ENCODE measurements around the gene SLF2.

Gene SLF2

GRCh38 chr10:100911472-100911871 is 1.3 kb upstream of the SLF2 start:
- Histone ChIP-seq H3F3A (ENCODE audit: insufficient read depth, low read length) (no peaks in the 10 kb centered on the region), H3K9me2 (replicated peaks; ENCODE audit: insufficient read depth, low read length) (no peaks in the 10 kb centered on the region), H3K79me2 (ENCODE audit: low read length) (peaks cover 28% of the 10 kb centered on the region), H2AFZ (ENCODE audit: low read length) (no peak overlapping the region), H4K20me1 (ENCODE audit: insufficient read depth, low read length) (0 out of 2 replicates have a peak, but pooled peaks cover 6% of the 10 kb centered on the region), H3K4me3 (ENCODE audit: low read length) (no peak overlapping the region), H3K27ac (ENCODE audit: low read length) (no peak overlapping the region), H3K4me1 (ENCODE audit: low read length) (peaks cover 13% of the 10 kb centered on the region), H3K9me3 (replicated peaks; ENCODE audit: insufficient read depth, low read length) (no peaks in the 10 kb centered on the region), H3K4me2 (ENCODE audit: low read depth, low read length) (no peak overlapping the region), H3K36me3 (replicated peaks; ENCODE audit: insufficient read depth, low read length) (0 out of 2 replicates have a peak, but pooled peaks cover under 1% of the 10 kb centered on the region), H3K27me3 (replicated peaks; ENCODE audit: insufficient read depth, low read length) (peaks cover 32% of the 10 kb centered on the region), H3K9ac (ENCODE audit: low read length) (no peak overlapping the region)
- no peak for DNase-seq
- TF ChIP-seq EZH2 (optimal IDR thresholded peaks at IDR 0.05; ENCODE audit: low read depth, low read length): no peak
- no peak for TF ChIP-seq EZH2phosphoT487 (IDR thresholded peaks at IDR 0.05; ENCODE audit: low read length)
- TF ChIP-seq CTCF (IDR thresholded peaks at IDR 0.05; ENCODE audit: low read length): no peak

- Histone ChIP-seq H3K27me3 (replicated peaks; ENCODE audit: insufficient read depth, low read length) (peaks cover 30% of the 10 kb centered on the region), H3K79me2 (ENCODE audit: low read length) (peaks cover 28% of the 10 kb centered on the region), H2AFZ (ENCODE audit: low read length) (peak overlapping the region; percentile 68), H3K9me3 (replicated peaks; ENCODE audit: insufficient read depth, low read length) (no peaks in the 10 kb centered on the region), H3K9ac (ENCODE audit: low read length) (peak overlapping the region; percentile 51; the same call in 1 of the 2 replicates), H3K9me2 (replicated peaks; ENCODE audit: insufficient read depth, low read length) (no peaks in the 10 kb centered on the region), H3K36me3 (replicated peaks; ENCODE audit: insufficient read depth, low read length) (peaks cover 6% of the 10 kb centered on the region; the same call in 1 of the 2 replicates), H3K4me2 (ENCODE audit: low read depth, low read length) (peak overlapping the region; percentile 82), H4K20me1 (ENCODE audit: insufficient read depth, low read length) (0 out of 2 replicates have a peak, but pooled peaks cover 6% of the 10 kb centered on the region), H3F3A (ENCODE audit: insufficient read depth, low read length) (no peaks in the 10 kb centered on the region), H3K4me3 (ENCODE audit: low read length) (peak overlapping the region; percentile 95), H3K27ac (ENCODE audit: low read length) (no peak overlapping the region), H3K4me1 (ENCODE audit: low read length) (peaks cover 13% of the 10 kb centered on the region)
- no peak for DNase-seq
- TF ChIP-seq EZH2phosphoT487 (IDR thresholded peaks at IDR 0.05; ENCODE audit: low read length) (no peak), CTCF (IDR thresholded peaks at IDR 0.05; ENCODE audit: low read length) (no peak), EZH2 (optimal IDR thresholded peaks at IDR 0.05; ENCODE audit: low read depth, low read length) (no peak)
These were observed 654 bp upstream of the SLF2 start for GRCh38 chr10:100912013-100912604.

- Histone ChIP-seq H3K79me2 (ENCODE audit: low read length) (peaks cover 28% of the 10 kb centered on the region), H3K27ac (ENCODE audit: low read length) (no peak overlapping the region), H3F3A (ENCODE audit: insufficient read depth, low read length) (no peaks in the 10 kb centered on the region), H3K9ac (ENCODE audit: low read length) (peak overlapping the region; percentile 84; the same call in 1 of the 2 replicates), H3K9me2 (replicated peaks; ENCODE audit: insufficient read depth, low read length) (no peaks in the 10 kb centered on the region), H3K36me3 (replicated peaks; ENCODE audit: insufficient read depth, low read length) (peaks cover 8% of the 10 kb centered on the region; the same call in 1 of the 2 replicates), H3K4me2 (ENCODE audit: low read depth, low read length) (peak overlapping the region; percentile 94), H4K20me1 (ENCODE audit: insufficient read depth, low read length) (0 out of 2 replicates have a peak, but pooled peaks cover 6% of the 10 kb centered on the region), H3K4me1 (ENCODE audit: low read length) (peaks cover 10% of the 10 kb centered on the region), H3K27me3 (replicated peaks; ENCODE audit: insufficient read depth, low read length) (peaks cover 16% of the 10 kb centered on the region), H3K4me3 (ENCODE audit: low read length) (peak overlapping the region; percentile 95), H2AFZ (ENCODE audit: low read length) (peak overlapping the region; percentile 94; the same call in 1 of the 2 replicates), H3K9me3 (replicated peaks; ENCODE audit: insufficient read depth, low read length) (no peaks in the 10 kb centered on the region)
- TF ChIP-seq EZH2 (optimal IDR thresholded peaks at IDR 0.05; ENCODE audit: low read depth, low read length) (no peak), CTCF (IDR thresholded peaks at IDR 0.05; ENCODE audit: low read length) (no peak), EZH2phosphoT487 (IDR thresholded peaks at IDR 0.05; ENCODE audit: low read length) (no peak)
- DNase-seq: no peak
These were observed 705 bp downstream of the SLF2 start for GRCh38 chr10:100913470-100913865.
